ENCODE data around the gene GPHB5. TPM values are rescaled to one million over a fixed set of nuclear protein-coding genes. Genes with fewer than 3 reads are reported as not detected.

Gene GPHB5
- total and polyA plus RNA-seq, 4 donors = not detected

- no peaks in the 10 kb centered on the region for H3K36me3 ChIP-seq (ENCODE audit: control insufficient read depth in 4 of 4, insufficient read depth in 4 of 4, low read length in 4 of 4)
- TF ChIP-seq, protein P1, sequence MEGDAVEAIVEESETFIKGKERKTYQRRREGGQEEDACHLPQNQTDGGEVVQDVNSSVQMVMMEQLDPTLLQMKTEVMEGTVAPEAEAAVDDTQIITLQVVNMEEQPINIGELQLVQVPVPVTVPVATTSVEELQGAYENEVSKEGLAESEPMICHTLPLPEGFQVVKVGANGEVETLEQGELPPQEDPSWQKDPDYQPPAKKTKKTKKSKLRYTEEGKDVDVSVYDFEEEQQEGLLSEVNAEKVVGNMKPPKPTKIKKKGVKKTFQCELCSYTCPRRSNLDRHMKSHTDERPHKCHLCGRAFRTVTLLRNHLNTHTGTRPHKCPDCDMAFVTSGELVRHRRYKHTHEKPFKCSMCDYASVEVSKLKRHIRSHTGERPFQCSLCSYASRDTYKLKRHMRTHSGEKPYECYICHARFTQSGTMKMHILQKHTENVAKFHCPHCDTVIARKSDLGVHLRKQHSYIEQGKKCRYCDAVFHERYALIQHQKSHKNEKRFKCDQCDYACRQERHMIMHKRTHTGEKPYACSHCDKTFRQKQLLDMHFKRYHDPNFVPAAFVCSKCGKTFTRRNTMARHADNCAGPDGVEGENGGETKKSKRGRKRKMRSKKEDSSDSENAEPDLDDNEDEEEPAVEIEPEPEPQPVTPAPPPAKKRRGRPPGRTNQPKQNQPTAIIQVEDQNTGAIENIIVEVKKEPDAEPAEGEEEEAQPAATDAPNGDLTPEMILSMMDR (IDR thresholded peaks at IDR 0.05; ENCODE audit: control extremely low read depth, extremely low read depth) = no peak
- H3K27ac ChIP-seq (ENCODE audit: low read depth in 1 of 2, low read length in 1 of 2) = no peak overlapping the region
- H3K4me1 ChIP-seq (ENCODE audit: control insufficient read depth in 5 of 5, insufficient read depth in 5 of 5, low read length in 5 of 5) = peaks cover 0 to 6% (median 0%) of the 10 kb centered on the region in 5 donors
- 50 to 61% methylated on average over 6 of the region's 6 CpGs for WGBS, 2 donors
- no peak overlapping the region for H3K9ac ChIP-seq (ENCODE audit: insufficient read depth in 1 of 2, low read length in 2 of 2)
- no peak overlapping the region for H3K4me3 ChIP-seq
- no peak for DNase-seq
- H3K27me3 ChIP-seq (ENCODE audit: control insufficient read depth in 3 of 3, insufficient read depth in 3 of 3, low read length in 2 of 3) = no peaks in the 10 kb centered on the region
- peaks cover 0 to 2% (median 0%) of the 10 kb centered on the region in 4 donors for H3K9me3 ChIP-seq (ENCODE audit: control insufficient read depth in 4 of 4, insufficient read depth in 3 of 4, low read length in 3 of 4)
- no peak for ATAC-seq (ENCODE audit: insufficient read depth, low FRiP score)
These were observed 19.2 kb downstream of the GPHB5 start for GRCh38 chr14:63299351-63300110.

DNA sequence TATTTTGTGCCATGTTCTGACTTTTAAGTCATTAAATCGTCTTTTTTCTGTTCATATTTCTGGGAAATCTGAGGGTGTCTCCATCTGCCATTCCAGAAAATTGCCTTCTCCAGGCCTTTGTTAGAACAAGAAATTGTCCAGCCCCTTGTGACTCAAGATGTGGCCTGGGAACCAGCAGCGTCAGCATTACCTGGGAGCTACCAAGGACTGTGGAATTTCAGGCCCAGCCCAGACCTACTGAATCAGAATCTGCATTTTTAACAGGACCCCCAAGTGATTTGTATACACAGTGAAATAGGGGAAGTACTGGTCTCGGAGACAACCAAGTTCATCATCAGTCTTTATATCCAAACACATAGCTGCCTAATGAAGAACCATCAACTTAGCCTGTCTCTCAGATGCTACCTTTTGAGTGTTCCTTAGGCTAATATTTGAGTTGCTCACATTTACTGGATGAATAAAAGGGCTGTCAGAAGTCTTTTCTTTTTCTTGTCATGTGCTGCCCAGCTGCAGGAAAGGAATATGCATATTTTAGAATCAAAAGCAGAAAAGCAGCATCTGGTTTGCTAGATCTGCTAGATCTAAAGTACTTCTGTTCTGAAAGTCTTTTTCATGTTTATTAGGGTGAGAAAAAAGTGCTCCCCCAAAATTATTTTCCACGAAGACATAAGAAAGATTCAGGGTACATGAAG lies 21.2 kb downstream of the GPHB5 start:
- no peak overlapping the region for H3K9ac ChIP-seq (ENCODE audit: insufficient read depth in 1 of 2, low read length in 2 of 2)
- H3K9me3 ChIP-seq (ENCODE audit: control insufficient read depth in 4 of 4, insufficient read depth in 3 of 4, low read length in 3 of 4) = peaks cover 0 to 2% (median 0%) of the 10 kb centered on the region in 4 donors
- TF ChIP-seq, protein P1 (IDR thresholded peaks at IDR 0.05; ENCODE audit: control extremely low read depth, extremely low read depth) = no peak
- no peak overlapping the region for H3K4me3 ChIP-seq
- DNase-seq (no peak), ATAC-seq (ENCODE audit: insufficient read depth, low FRiP score) (no peak)
- H3K4me1 ChIP-seq (ENCODE audit: control insufficient read depth in 5 of 5, insufficient read depth in 5 of 5, low read length in 5 of 5) = peaks cover 0 to 6% (median 0%) of the 10 kb centered on the region in 5 donors
- no peak overlapping the region for H3K27ac ChIP-seq (ENCODE audit: low read depth in 1 of 2, low read length in 1 of 2)
- no peaks in the 10 kb centered on the region for H3K27me3 ChIP-seq (ENCODE audit: control insufficient read depth in 3 of 3, insufficient read depth in 3 of 3, low read length in 2 of 3)
- H3K36me3 ChIP-seq (ENCODE audit: control insufficient read depth in 4 of 4, insufficient read depth in 4 of 4, low read length in 4 of 4) = peaks cover 0 to 7% (median 2%) of the 10 kb centered on the region in 4 donors
- WGBS, 2 donors = 82 to 86% methylated on average over 4 of the region's 4 CpGs

GRCh38 chr14:63296060-63296563 lies 22.6 kb downstream of the GPHB5 start:
- WGBS, 2 donors = 66 to 84% methylated on average over 6 of the region's 6 CpGs
- Histone ChIP-seq H3K4me3 (no peak overlapping the region), H3K36me3 (ENCODE audit: control insufficient read depth in 4 of 4, insufficient read depth in 4 of 4, low read length in 4 of 4) (peaks cover 0 to 7% (median 3%) of the 10 kb centered on the region in 4 donors), H3K4me1 (ENCODE audit: control insufficient read depth in 5 of 5, insufficient read depth in 5 of 5, low read length in 5 of 5) (peaks cover 0 to 4% (median 0%) of the 10 kb centered on the region in 5 donors), H3K27ac (ENCODE audit: low read depth in 1 of 2, low read length in 1 of 2) (peak overlapping the region; percentile 40 to 61), H3K27me3 (ENCODE audit: control insufficient read depth in 3 of 3, insufficient read depth in 3 of 3, low read length in 2 of 3) (no peaks in the 10 kb centered on the region), H3K9me3 (ENCODE audit: control insufficient read depth in 4 of 4, insufficient read depth in 3 of 4, low read length in 3 of 4) (peaks cover 0 to 2% (median 0%) of the 10 kb centered on the region in 4 donors), H3K9ac (ENCODE audit: insufficient read depth in 1 of 2, low read length in 2 of 2) (no peak overlapping the region)
- TF ChIP-seq, protein P1 (IDR thresholded peaks at IDR 0.05; ENCODE audit: control extremely low read depth, extremely low read depth) = no peak
- no peak for DNase-seq
- no peak for ATAC-seq (ENCODE audit: insufficient read depth, low FRiP score)
